K562 (cell line): ENCODE results near the gene SYT17. TPM values are rescaled to one million over a fixed set of nuclear protein-coding genes. Genes with fewer than 3 reads are reported as not detected.

Source experiments
- ATAC-seq: fragments of 200-7000 bp; cut with Tn5 transposase; 3 replicates; pipeline ENCODE4 v1.9.1; 2020; ENCODE audit warnings: moderate library complexity
- BruUV-seq: library from RNA; stranded (reverse); fragments of 400-500 nt; replicated peaks from 2 replicates; lab custom pipeline; 2021; lab: Mats Ljungman, UMichigan
- CTCF ChIA-PET: fragments of 300-600 bp; formaldehyde crosslinking; extraction: SDS; loops from one replicate; lab custom pipeline; 2021; ENCODE audit warnings: low intra/inter-chr PET ratio; lab: Yijun Ruan, JAX
- POLR2A ChIA-PET: fragments of 300-600, 350-650 bp; sonication (Branson Sonifier 250); formaldehyde crosslinking; extraction: SDS; loops from one replicate; lab custom pipeline; 2021; ENCODE audit warnings: antibody characterized with exemption, inconsistent platforms; lab: Yijun Ruan, JAX
- DNase-seq, 4 experiments: peaks; one replicate each; pipeline versions ENCODE4 v3.0.0 to v3.0.0-alpha.2; 2011 to 2018; ENCODE audit warnings: low spot score in 3 of 4, mixed read lengths in 3 of 4; ENCODE audit errors: extremely low read depth in 1 of 4
- FAIRE-seq: peaks from 2 replicates; lab custom pipeline; 2011; peaks lifted over from hg19 to GRCh38; lab: Jason Lieb, UNC
- H2AFZ ChIP-seq: 2 replicates; pipeline ENCODE4 v1.6.0; 2011; ENCODE audit warnings: low read depth, low read length, control low read depth, inconsistent platforms
- H3K27ac ChIP-seq: fragments of 200-600 bp; 3 replicates; pipeline ENCODE4 v1.8.0; 2011; ENCODE audit warnings: low read depth, mild to moderate bottlenecking, control low read depth, inconsistent platforms, low read length, moderate library complexity, mixed read lengths; ENCODE audit errors: extremely low read depth
- H3K27me3 ChIP-seq, 2 experiments: fragments of 300-600 bp in 1 of 2; 2 replicates in 1 of 2; 3 replicates in 1 of 2; pipeline versions ENCODE4 v1.6.0 to v1.8.0; 2011; ENCODE audit warnings: inconsistent platforms in 2 of 2, low read length in 2 of 2, mild to moderate bottlenecking in 1 of 2, mixed read lengths in 1 of 2, moderate library complexity in 1 of 2; ENCODE audit not compliant: control insufficient read depth in 2 of 2, insufficient read depth in 2 of 2
- H3K36me3 ChIP-seq: fragments of 300-600 bp; 3 replicates; pipeline ENCODE4 v1.8.0; 2011; ENCODE audit warnings: mild to moderate bottlenecking, low read length, inconsistent platforms; ENCODE audit not compliant: control insufficient read depth, insufficient read depth
- H3K4me1 ChIP-seq, 2 experiments: fragments of 200-600 bp in 1 of 2; replicated peaks in 1 of 2; 2 replicates in 1 of 2; 3 replicates in 1 of 2; pipeline versions ENCODE4 v1.5.1 to v1.8.0; 2011; ENCODE audit warnings: inconsistent platforms in 2 of 2, low read length in 2 of 2, mild to moderate bottlenecking in 1 of 2, mixed read lengths in 1 of 2, moderate library complexity in 1 of 2; ENCODE audit not compliant: control insufficient read depth in 2 of 2, insufficient read depth in 2 of 2
- H3K4me2 ChIP-seq: 2 replicates; pipeline ENCODE4 v1.6.1; 2011; ENCODE audit warnings: low read length, control low read depth, inconsistent platforms, mixed read lengths; ENCODE audit not compliant: insufficient read depth
- H3K4me3 ChIP-seq: fragments of 200-600 bp; sonication (generic), shearing (Covaris generic); 2 replicates; pipeline ENCODE4 v1.5.1; 2016; ENCODE audit warnings: control low read depth, inconsistent platforms
- H3K79me2 ChIP-seq: fragments of 200-600 bp; 3 replicates; pipeline ENCODE4 v1.8.0; 2011; ENCODE audit warnings: low read length, inconsistent platforms; ENCODE audit not compliant: control insufficient read depth, insufficient read depth
- H3K9ac ChIP-seq, 2 experiments: 2 replicates each; pipeline versions ENCODE4 v1.6.0 to v1.6.1; 2011; ENCODE audit warnings: low read depth in 2 of 2, low read length in 2 of 2, control low read depth in 1 of 2, inconsistent platforms in 1 of 2, mild to moderate bottlenecking in 1 of 2, mixed read lengths in 1 of 2; ENCODE audit not compliant: insufficient read depth in 1 of 2
- H3K9me1 ChIP-seq: one replicate; pipeline ENCODE4 v1.6.0; 2011; ENCODE audit warnings: inconsistent platforms, mild to moderate bottlenecking, low read length, moderate library complexity; ENCODE audit not compliant: control insufficient read depth, insufficient read depth
- H3K9me3 ChIP-seq: replicated peaks from 2 replicates; pipeline ENCODE4 v1.5.1; 2011; ENCODE audit warnings: low read depth, low read length, inconsistent platforms; ENCODE audit not compliant: control insufficient read depth, insufficient read depth
- H4K20me1 ChIP-seq: replicated peaks from 2 replicates; pipeline ENCODE4 v1.6.1; 2011; ENCODE audit warnings: low read length, inconsistent platforms, mixed read lengths; ENCODE audit not compliant: control insufficient read depth, insufficient read depth
- CHD7 ChIP-seq: fragments of 200-600 bp; sonication (generic); IDR thresholded peaks from one replicate; pipeline ENCODE4 v1.6.1; 2012; ENCODE audit warnings: mild to moderate bottlenecking, low read depth, low read length, inconsistent platforms
- TAF9B ChIP-seq: fragments of 450-650 bp; IDR thresholded peaks from 2 replicates; pipeline ENCODE4 v1.6.1; 2018; ENCODE audit warnings: mild to moderate bottlenecking; ENCODE audit not compliant: partially characterized antibody
- XRCC5 ChIP-seq: fragments of 200-400 bp; formaldehyde crosslinking; IDR thresholded peaks from 2 replicates; pipeline ENCODE4 v1.6.1; 2017; ENCODE audit warnings: low read depth, mild to moderate bottlenecking, low read length
- ZBTB12 ChIP-seq: fragments of 250-450 bp; sonication (Bioruptor Pico); IDR thresholded peaks from 2 replicates; pipeline ENCODE4 v1.4.0; 2020
- ZNF57 ChIP-seq: fragments of 450-650 bp; formaldehyde crosslinking; IDR thresholded peaks from 2 replicates; pipeline ENCODE4 v1.4.0; 2020; ENCODE audit warnings: mild to moderate bottlenecking, moderate library complexity
- WGBS: fragments of 100-300 bp; shearing (Covaris generic); methylation state at CpG from one replicate; pipeline ENCODE4 v1.1.6; 2016; ENCODE audit warnings: low coverage, mixed read lengths; ENCODE audit not compliant: insufficient coverage; ENCODE audit errors: missing lambda C conversion rate; 5-methylcytosine and 5-hydroxymethylcytosine counted together
- in situ Hi-C: fragments of 300-500 bp; cut with MboI; formaldehyde crosslinking; loops from 4 replicates; pipeline ENCODE4 v1.15.0; 2018; ENCODE audit warnings: inconsistent platforms, mixed read lengths
- intact Hi-C: fragments of 100-400 bp; cut with micrococcal nuclease; formaldehyde crosslinking; loops from 2 replicates; pipeline ENCODE4 v1.14.2; 2022
- polyA plus RNA-seq, 8 experiments: library from polyadenylated mRNA; depleted of rRNA in 4 of 8; stranded (reverse) in 5 of 8; unstranded in 3 of 8; fragments of >200 nt; fragmentation: Nextera tagmentation in 2 of 8; fragmentation: Illumina TruSeq in 1 of 8; extraction: Ambion mirVana in 2 of 8; extraction: Trizol in 1 of 8; gene quantifications; 2 replicates each; pipeline versions ENCODE4 v1.2.1 to v1.2.3, GENCODE V29; 2011 to 2014; ENCODE audit warnings: inconsistent platforms in 1 of 8, missing spikeins in 1 of 8
- total RNA-seq, 7 experiments: library from RNA; depleted of rRNA in 6 of 7; stranded (reverse); fragments of >200 nt in 6 of 7; fragmentation: Illumina TruSeq in 2 of 7; extraction: Trizol in 2 of 7; gene quantifications; 2 replicates each; pipeline versions ENCODE4 v1.2.1 to v1.2.3, GENCODE V29; 2011 to 2021; ENCODE audit warnings: low replicate concordance in 1 of 7
- TF ChIP-seq, protein P1 (sequence below): fragments of 450-650 bp; formaldehyde crosslinking; IDR thresholded peaks from 2 replicates; pipeline ENCODE4 v1.4.0; 2020; ENCODE audit warnings: mild to moderate bottlenecking, moderate library complexity

Gene SYT17
- total and polyA plus RNA-seq, 9 of the 15 experiments (the other 6 are each of a cell fraction or from before 2014, with no cell fraction given) = not detected

DNA sequence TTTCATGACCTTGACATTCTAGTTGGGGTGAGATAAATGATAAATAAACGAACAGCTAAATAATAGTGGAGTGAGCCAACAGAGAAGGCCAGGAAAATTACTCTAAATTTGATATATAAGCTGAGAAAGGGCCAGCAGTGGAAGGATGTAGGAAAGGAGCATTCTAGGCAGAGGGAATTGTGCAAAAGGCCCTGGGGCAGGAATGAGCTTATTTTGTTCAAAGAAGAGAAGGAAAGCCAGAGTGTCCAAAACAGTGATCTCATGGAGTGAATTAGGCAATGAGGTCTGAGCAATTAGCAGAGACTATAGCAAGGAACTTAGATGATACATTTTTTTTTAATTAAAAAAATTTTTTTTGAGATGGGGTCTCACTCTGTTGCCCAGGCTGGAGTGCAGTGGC, 74.1 kb downstream of the SYT17 start (continued):
- TF ChIP-seq ZBTB12 (CRISPR knock-in tag) (no peak), TAF9B (no peak)

- BruUV-seq = no TSS peak
- Histone ChIP-seq H3K4me3 (no peak overlapping the region), H3K27ac (no peak overlapping the region), H2AFZ (no peak overlapping the region), H3K4me1 (peaks cover 0 to 9% of the 10 kb centered on the region in 2 experiments; a peak in 1 of 5 replicates), H3K36me3 (no peaks in the 10 kb centered on the region), H3K4me2 (no peak overlapping the region), H3K27me3 (peaks cover 2 to 18% of the 10 kb centered on the region in 2 experiments; a peak in 3 of 5 replicates), H3K9me1 (no peaks in the 10 kb centered on the region), H3K9me3 (no peaks in the 10 kb centered on the region), H3K79me2 (no peaks in the 10 kb centered on the region), H3K9ac (no peak overlapping the region), H4K20me1 (no peaks in the 10 kb centered on the region)
- FAIRE-seq (no peak), DNase-seq (no peak), ATAC-seq (no peak)
- CTCF ChIA-PET = no interaction called here
- WGBS = 0% methylated on average over 3 of the region's 3 CpGs
- intact Hi-C loops (no loop called here), in situ Hi-C loops (no loop called here)
- POLR2A ChIA-PET = interaction anchor here (0.6 to 1.2 kb wide), 2 partner anchors 11 to 44 kb away, joined by 3 read pairs; no protein-coding TSS in a partner anchor
- TF ChIP-seq ZNF57 (CRISPR knock-in tag) (no peak), CHD7 (no peak), XRCC5 (no peak)
- TF ChIP-seq, protein P1, sequence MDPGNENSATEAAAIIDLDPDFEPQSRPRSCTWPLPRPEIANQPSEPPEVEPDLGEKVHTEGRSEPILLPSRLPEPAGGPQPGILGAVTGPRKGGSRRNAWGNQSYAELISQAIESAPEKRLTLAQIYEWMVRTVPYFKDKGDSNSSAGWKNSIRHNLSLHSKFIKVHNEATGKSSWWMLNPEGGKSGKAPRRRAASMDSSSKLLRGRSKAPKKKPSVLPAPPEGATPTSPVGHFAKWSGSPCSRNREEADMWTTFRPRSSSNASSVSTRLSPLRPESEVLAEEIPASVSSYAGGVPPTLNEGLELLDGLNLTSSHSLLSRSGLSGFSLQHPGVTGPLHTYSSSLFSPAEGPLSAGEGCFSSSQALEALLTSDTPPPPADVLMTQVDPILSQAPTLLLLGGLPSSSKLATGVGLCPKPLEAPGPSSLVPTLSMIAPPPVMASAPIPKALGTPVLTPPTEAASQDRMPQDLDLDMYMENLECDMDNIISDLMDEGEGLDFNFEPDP = no peak
Measured at GRCh38 chr16:19242987-19243575, 75.0 kb downstream of the SYT17 start.
